WTC11 (cell line): Measurements from ENCODE around the gene APOLD1.
"Not testable (repeated sequence)": the region's sequence is repeated elsewhere in the genome, so short reads cannot be mapped to it uniquely, and the experiment has no call there.

Experiments used
- ELF4 ChIP-seq: sonication (generic); formaldehyde crosslinking; IDR thresholded peaks from 2 replicates; pipeline ENCODE4 v1.8.1; 2022; ENCODE audit warnings: low read depth, mild to moderate bottlenecking, moderate library complexity, missing genetic modification reagents
- NR2C2 ChIP-seq: sonication (generic); formaldehyde crosslinking; IDR thresholded peaks from 2 replicates; pipeline ENCODE4 v1.8.0; 2022; ENCODE audit warnings: mild to moderate bottlenecking, missing genetic modification reagents
- SMAD4 ChIP-seq: sonication (generic); formaldehyde crosslinking; IDR thresholded peaks from 2 replicates; pipeline ENCODE4 v1.8.0; 2022; ENCODE audit warnings: mild to moderate bottlenecking, missing genetic modification reagents
- TCF7 ChIP-seq: sonication (generic); formaldehyde crosslinking; IDR thresholded peaks from 2 replicates; pipeline ENCODE4 v1.8.0; 2022; ENCODE audit warnings: mild to moderate bottlenecking, low read depth, missing genetic modification reagents, moderate library complexity
- ZNF138 ChIP-seq: sonication (generic); formaldehyde crosslinking; conservative IDR thresholded peaks from 2 replicates; pipeline ENCODE4 v1.8.1; 2022; ENCODE audit warnings: mild to moderate bottlenecking, moderate library complexity, missing genetic modification reagents
- ZNF232 ChIP-seq: sonication (generic); formaldehyde crosslinking; IDR thresholded peaks from 2 replicates; pipeline ENCODE4 v1.8.0; 2022; ENCODE audit warnings: mild to moderate bottlenecking, missing genetic modification reagents
- TF ChIP-seq, protein P1 (sequence below): fragments of 200-600 bp; IDR thresholded peaks from 2 replicates; pipeline ENCODE4 v1.8.0; 2022; ENCODE audit warnings: antibody characterized with exemption
- TF ChIP-seq, protein P2 (sequence below): sonication (generic); formaldehyde crosslinking; IDR thresholded peaks from 2 replicates; pipeline ENCODE4 v1.8.1; 2023; ENCODE audit warnings: mild to moderate bottlenecking, missing genetic modification reagents, moderate library complexity
- TF ChIP-seq, protein P3 (sequence below): sonication (generic); formaldehyde crosslinking; IDR thresholded peaks from 2 replicates; pipeline ENCODE4 v1.8.1; 2023; ENCODE audit warnings: mild to moderate bottlenecking, missing genetic modification reagents, moderate library complexity
- TF ChIP-seq, protein P4 (sequence below): sonication (generic); formaldehyde crosslinking; IDR thresholded peaks from 2 replicates; pipeline ENCODE4 v1.8.0; 2022; ENCODE audit warnings: mild to moderate bottlenecking, missing genetic modification reagents

DNA sequence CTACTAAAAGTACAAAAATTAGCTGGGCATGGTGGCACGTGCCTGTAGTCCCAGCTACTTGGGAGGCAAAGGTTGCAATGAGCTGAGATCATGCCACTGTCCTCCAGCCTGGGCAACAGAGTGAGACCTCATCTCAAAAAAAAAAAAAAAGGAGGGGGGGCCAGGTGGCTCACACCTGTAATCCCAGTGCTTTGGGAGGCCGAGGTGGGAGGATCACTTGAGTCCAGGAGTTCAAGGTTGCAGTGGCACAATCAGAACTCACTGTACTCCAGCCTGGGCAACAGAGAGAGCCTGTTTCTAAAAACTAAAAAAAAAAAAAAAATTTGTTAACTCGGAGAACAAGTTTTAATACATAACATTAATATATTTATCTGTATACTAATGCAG lies 22.1 kb downstream of the APOLD1 start:
- TF ChIP-seq, protein P1, sequence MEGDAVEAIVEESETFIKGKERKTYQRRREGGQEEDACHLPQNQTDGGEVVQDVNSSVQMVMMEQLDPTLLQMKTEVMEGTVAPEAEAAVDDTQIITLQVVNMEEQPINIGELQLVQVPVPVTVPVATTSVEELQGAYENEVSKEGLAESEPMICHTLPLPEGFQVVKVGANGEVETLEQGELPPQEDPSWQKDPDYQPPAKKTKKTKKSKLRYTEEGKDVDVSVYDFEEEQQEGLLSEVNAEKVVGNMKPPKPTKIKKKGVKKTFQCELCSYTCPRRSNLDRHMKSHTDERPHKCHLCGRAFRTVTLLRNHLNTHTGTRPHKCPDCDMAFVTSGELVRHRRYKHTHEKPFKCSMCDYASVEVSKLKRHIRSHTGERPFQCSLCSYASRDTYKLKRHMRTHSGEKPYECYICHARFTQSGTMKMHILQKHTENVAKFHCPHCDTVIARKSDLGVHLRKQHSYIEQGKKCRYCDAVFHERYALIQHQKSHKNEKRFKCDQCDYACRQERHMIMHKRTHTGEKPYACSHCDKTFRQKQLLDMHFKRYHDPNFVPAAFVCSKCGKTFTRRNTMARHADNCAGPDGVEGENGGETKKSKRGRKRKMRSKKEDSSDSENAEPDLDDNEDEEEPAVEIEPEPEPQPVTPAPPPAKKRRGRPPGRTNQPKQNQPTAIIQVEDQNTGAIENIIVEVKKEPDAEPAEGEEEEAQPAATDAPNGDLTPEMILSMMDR = not testable (repeated sequence)
- TF ChIP-seq ELF4; TCF7 (CRISPR knock-in tag); SMAD4 (CRISPR knock-in tag); ZNF232 (CRISPR knock-in tag); ZNF138; NR2C2: not testable (repeated sequence)
- TF ChIP-seq, protein P2, sequence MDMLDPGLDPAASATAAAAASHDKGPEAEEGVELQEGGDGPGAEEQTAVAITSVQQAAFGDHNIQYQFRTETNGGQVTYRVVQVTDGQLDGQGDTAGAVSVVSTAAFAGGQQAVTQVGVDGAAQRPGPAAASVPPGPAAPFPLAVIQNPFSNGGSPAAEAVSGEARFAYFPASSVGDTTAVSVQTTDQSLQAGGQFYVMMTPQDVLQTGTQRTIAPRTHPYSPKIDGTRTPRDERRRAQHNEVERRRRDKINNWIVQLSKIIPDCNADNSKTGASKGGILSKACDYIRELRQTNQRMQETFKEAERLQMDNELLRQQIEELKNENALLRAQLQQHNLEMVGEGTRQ (CRISPR knock-in tag) = not testable (repeated sequence)
- TF ChIP-seq, protein P3, sequence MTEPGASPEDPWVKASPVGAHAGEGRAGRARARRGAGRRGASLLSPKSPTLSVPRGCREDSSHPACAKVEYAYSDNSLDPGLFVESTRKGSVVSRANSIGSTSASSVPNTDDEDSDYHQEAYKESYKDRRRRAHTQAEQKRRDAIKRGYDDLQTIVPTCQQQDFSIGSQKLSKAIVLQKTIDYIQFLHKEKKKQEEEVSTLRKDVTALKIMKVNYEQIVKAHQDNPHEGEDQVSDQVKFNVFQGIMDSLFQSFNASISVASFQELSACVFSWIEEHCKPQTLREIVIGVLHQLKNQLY (CRISPR knock-in tag) = not testable (repeated sequence)
- TF ChIP-seq, protein P4, sequence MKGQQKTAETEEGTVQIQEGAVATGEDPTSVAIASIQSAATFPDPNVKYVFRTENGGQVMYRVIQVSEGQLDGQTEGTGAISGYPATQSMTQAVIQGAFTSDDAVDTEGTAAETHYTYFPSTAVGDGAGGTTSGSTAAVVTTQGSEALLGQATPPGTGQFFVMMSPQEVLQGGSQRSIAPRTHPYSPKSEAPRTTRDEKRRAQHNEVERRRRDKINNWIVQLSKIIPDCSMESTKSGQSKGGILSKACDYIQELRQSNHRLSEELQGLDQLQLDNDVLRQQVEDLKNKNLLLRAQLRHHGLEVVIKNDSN (CRISPR knock-in tag) = not testable (repeated sequence)
